DMS153 treated with DMSO at 0.1 percent for 48 hours (cell line): ENCODE data around the gene VCPKMT.

ENCODE experiments used
- DNase-seq: peaks from one replicate; lab custom pipeline; 2025; ENCODE audit not compliant: unreplicated experiment; lab: John Stamatoyannopoulos, UW

The VCPKMT gene

GRCh38 chr14:50116181-50116956 lies at the start of gene VCPKMT:
Gene VCPKMT (minus strand): TSS chr14:50116572. CDS start chr14:50116552, 20 bp downstream.
- DNase-seq = peak; percentile 89

GRCh38 chr14:50156111-50156510 lies 39.7 kb upstream of the VCPKMT start:
- no peak for DNase-seq

GRCh38 chr14:50148799-50149198 lies 32.4 kb upstream of the VCPKMT start:
- no peak for DNase-seq

- no peak for DNase-seq
These were observed 22.8 kb upstream of the VCPKMT start for GRCh38 chr14:50139192-50139591.

- no peak for DNase-seq
These were observed 11.4 kb upstream of the VCPKMT start for GRCh38 chr14:50127802-50128201.

GRCh38 chr14:50123062-50123461 lies 6.7 kb upstream of the VCPKMT start:
- no peak for DNase-seq

GRCh38 chr14:50122291-50122690 lies 5.9 kb upstream of the VCPKMT start:
- no peak for DNase-seq

GRCh38 chr14:50121486-50121885 lies 5.1 kb upstream of the VCPKMT start:
- no peak for DNase-seq

GRCh38 chr14:50117456-50117855 lies 1.1 kb upstream of the VCPKMT start:
- DNase-seq = no peak

- no peak for DNase-seq
These were observed 594 bp upstream of the VCPKMT start for GRCh38 chr14:50116966-50117365.

GRCh38 chr14:50113381-50114035 lies 2.9 kb downstream of the VCPKMT start:
- DNase-seq = no peak

GRCh38 chr14:50110323-50111037 lies 5.9 kb downstream of the VCPKMT start:
- no peak for DNase-seq

GRCh38 chr14:50109342-50109741 lies 7.0 kb downstream of the VCPKMT start:
- no peak for DNase-seq

GRCh38 chr14:50107850-50108249 lies 8.5 kb downstream of the VCPKMT start:
- DNase-seq = no peak

- no peak for DNase-seq
These were observed 10.2 kb downstream of the VCPKMT start for GRCh38 chr14:50106178-50106577.

- DNase-seq = no peak
These were observed 12.8 kb downstream of the VCPKMT start for GRCh38 chr14:50103558-50103957.

- no peak for DNase-seq
These were observed 15.0 kb downstream of the VCPKMT start for GRCh38 chr14:50101417-50101816.

GRCh38 chr14:50100805-50101204 lies 15.6 kb downstream of the VCPKMT start:
- DNase-seq = no peak

- no peak for DNase-seq
These were observed 17.0 kb downstream of the VCPKMT start for GRCh38 chr14:50099335-50099734.

GRCh38 chr14:50095895-50096294 lies 20.5 kb downstream of the VCPKMT start:
- no peak for DNase-seq

- DNase-seq = no peak
These were observed 22.2 kb downstream of the VCPKMT start for GRCh38 chr14:50094056-50094755.
